ENCODE data around the gene SFXN5. TPM values are rescaled to one million over a fixed set of nuclear protein-coding genes. Genes with fewer than 3 reads are reported as not detected.

SFXN5 gene
- polyA plus RNA-seq, 3 donors, result 5.9 to 28.6 (median 9.5) TPM

DNA sequence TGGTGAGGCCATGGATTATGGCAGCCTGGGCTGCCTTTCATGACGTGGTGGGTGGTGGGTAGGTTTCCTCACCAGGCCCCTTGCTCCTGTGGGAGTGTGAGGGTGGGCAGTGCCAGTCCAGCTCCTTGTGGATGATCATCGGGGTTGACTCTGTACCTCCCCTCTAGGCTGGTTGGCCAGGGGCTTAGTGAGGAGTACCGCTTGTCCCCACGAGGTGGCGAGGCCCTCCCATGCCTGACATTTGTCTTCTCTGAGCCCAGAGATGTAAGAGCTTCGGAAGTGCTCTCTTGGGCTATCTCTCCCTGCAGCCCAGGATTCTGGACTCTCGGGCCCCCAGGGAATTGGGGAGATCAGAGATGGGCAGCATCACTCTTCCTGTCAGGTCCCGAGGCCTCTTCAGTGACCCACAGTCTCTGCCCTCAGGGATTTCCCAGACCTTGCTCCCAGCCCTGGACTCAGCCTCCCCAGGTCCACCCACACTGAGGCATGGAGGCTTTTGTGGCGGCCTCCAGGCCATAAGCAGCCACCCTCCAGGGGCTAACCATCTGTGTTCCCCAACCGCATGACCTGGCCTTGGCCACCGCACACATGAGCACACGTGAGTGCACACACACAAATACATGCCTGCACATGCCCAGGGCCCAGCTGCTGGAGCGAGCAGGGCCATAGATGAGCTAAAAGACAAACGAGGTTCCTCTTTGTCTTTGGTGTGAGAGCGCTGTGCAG, 177.8 kb downstream of the SFXN5 start:
- Mint-ChIP-seq H3K36me3 (peaks cover 7 to 11% of the 10 kb centered on the region in 2 donors), H3K27me3 (ENCODE audit: low read depth in 3 of 3) (peaks cover 49 to 54% (median 49%) of the 10 kb centered on the region in 3 donors), H3K4me1 (peaks cover 33% of the 10 kb centered on the region), H3K4me3 (no peak overlapping the region), H3K27ac (no peak overlapping the region), H3K9me3 (peaks cover 0 to 4% (median 2%) of the 10 kb centered on the region in 7 donors)
- intact Hi-C loops (cut with micrococcal nuclease), result loop anchor here (5.0 kb wide), 2 partner anchors 269 to 284 kb away; no protein-coding TSS in a partner anchor
- peak; percentile 54 for TF ChIP-seq CTCF (IDR thresholded peaks at IDR 0.05)
- Histone ChIP-seq H3K9me3 (replicated peaks in 1 of 2; ENCODE audit: control insufficient read depth in 1 of 2, insufficient read depth in 1 of 2, low read length in 2 of 2) (no peaks in the 10 kb centered on the region), H3K9ac (ENCODE audit: insufficient read depth, low read length, poor library complexity, severe bottlenecking) (no peak overlapping the region), H3K79me2 (ENCODE audit: insufficient read depth, low read length) (no peaks in the 10 kb centered on the region), H3K4me2 (replicated peaks; ENCODE audit: extremely low read depth, low read length, poor library complexity, severe bottlenecking) (no peak overlapping the region), H2AFZ (ENCODE audit: insufficient read depth, low read depth, low read length, poor library complexity, severe bottlenecking) (no peak overlapping the region), H3K36me3 (replicated peaks in 1 of 2; ENCODE audit: control insufficient read depth in 1 of 2, insufficient read depth in 2 of 2, low read length in 2 of 2) (no peaks in the 10 kb centered on the region), H3K4me1 (ENCODE audit: control insufficient read depth in 1 of 2, insufficient read depth in 2 of 2, low read length in 2 of 2) (peaks cover 14 to 20% of the 10 kb centered on the region in 2 donors), H3K4me3 (replicated peaks in 1 of 3; ENCODE audit: low read depth in 2 of 3, low read length in 3 of 3) (no peak overlapping the region), H3K27ac (ENCODE audit: low read depth in 1 of 2, low read length in 2 of 2) (no peak overlapping the region), H3K27me3 (ENCODE audit: control insufficient read depth in 2 of 2, insufficient read depth in 2 of 2, low read length in 2 of 2) (peaks cover 14 to 39% of the 10 kb centered on the region in 2 donors), H4K20me1 (ENCODE audit: insufficient read depth, low read length) (no peaks in the 10 kb centered on the region)
- WGBS (ENCODE audit: insufficient coverage), result 52% methylated on average over 12 of the region's 15 CpGs
- peak; percentile 16 to 36 (median 22) for DNase-seq

DNA sequence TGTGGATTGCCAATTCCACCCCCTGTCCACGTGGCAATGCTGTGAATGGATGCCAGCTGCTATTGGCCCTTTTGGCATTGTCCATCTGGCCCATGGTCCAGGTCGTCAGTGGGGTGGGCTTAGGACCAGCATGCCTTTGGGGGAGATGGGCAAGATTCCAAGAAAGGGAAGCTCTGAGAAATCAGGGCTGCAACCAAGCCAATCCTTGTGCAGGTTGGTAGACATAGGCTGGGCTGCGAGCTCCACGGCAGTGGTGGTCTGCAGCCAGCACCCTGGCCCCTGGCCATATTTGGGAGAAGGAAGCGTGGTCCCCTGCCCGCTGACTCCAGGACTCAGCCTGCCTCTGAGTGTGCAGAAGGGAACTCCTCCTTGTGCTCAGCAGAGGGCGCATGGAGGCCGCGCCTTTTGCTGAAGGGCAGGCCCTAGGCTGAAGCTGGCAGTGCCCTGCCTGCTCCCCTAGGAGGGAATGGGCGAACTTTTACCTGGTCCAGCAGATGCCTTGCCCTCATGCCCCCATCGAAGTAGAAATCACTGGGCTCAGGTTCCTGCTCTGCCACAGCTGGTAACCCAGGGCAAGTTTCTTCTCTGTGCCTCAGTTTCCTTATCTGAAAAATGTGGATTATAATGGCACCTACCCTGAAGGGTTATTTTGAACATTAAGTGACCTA, 178.9 kb downstream of the SFXN5 start:
- intact Hi-C loops (cut with micrococcal nuclease), result loop anchor here (5.0 kb wide), 2 partner anchors 270 to 285 kb away; no protein-coding TSS in a partner anchor
- H3K36me3 ChIP-seq (replicated peaks in 1 of 2; ENCODE audit: control insufficient read depth in 1 of 2, insufficient read depth in 2 of 2, low read length in 2 of 2), result no peaks in the 10 kb centered on the region
- Mint-ChIP-seq H3K27ac (peak overlapping the region in 1 of 7 donors; percentile 62), H3K4me1 (peaks cover 41% of the 10 kb centered on the region), H3K36me3 (peaks cover 7 to 11% of the 10 kb centered on the region in 2 donors), H3K9me3 (peaks cover 0 to 4% (median 2%) of the 10 kb centered on the region in 7 donors), H3K27me3 (ENCODE audit: low read depth in 3 of 3) (peaks cover 45 to 54% (median 47%) of the 10 kb centered on the region in 3 donors), H3K4me3 (no peak overlapping the region)
- H3K4me3 ChIP-seq (replicated peaks in 1 of 3; ENCODE audit: low read depth in 2 of 3, low read length in 3 of 3), result no peak overlapping the region
- no peaks in the 10 kb centered on the region for H4K20me1 ChIP-seq (ENCODE audit: insufficient read depth, low read length)
- H3K27me3 ChIP-seq (ENCODE audit: control insufficient read depth in 2 of 2, insufficient read depth in 2 of 2, low read length in 2 of 2), result peaks cover 14 to 38% of the 10 kb centered on the region in 2 donors
- H3K79me2 ChIP-seq (ENCODE audit: insufficient read depth, low read length), result no peaks in the 10 kb centered on the region
- peaks cover 21 to 30% of the 10 kb centered on the region in 2 donors for H3K4me1 ChIP-seq (ENCODE audit: control insufficient read depth in 1 of 2, insufficient read depth in 2 of 2, low read length in 2 of 2)
- peak; percentile 57 to 67 (median 58) for DNase-seq
- H3K27ac ChIP-seq (ENCODE audit: low read depth in 1 of 2, low read length in 2 of 2), result no peak overlapping the region
- WGBS (ENCODE audit: insufficient coverage), result 9% methylated on average over 11 of the region's 11 CpGs
- peak; percentile 67 for TF ChIP-seq CTCF (IDR thresholded peaks at IDR 0.05)
- H2AFZ ChIP-seq (ENCODE audit: insufficient read depth, low read depth, low read length, poor library complexity, severe bottlenecking), result no peak overlapping the region
- H3K9me3 ChIP-seq (replicated peaks in 1 of 2; ENCODE audit: control insufficient read depth in 1 of 2, insufficient read depth in 1 of 2, low read length in 2 of 2), result no peaks in the 10 kb centered on the region
- no peak overlapping the region for H3K9ac ChIP-seq (ENCODE audit: insufficient read depth, low read length, poor library complexity, severe bottlenecking)
- H3K4me2 ChIP-seq (replicated peaks; ENCODE audit: extremely low read depth, low read length, poor library complexity, severe bottlenecking), result no peak overlapping the region

Other genes with a start within 250 kb of the SFXN5 start
- gene EXOC6B, start 245.7 kb downstream of the SFXN5 start, polyA plus RNA-seq, result 1 to 10 TPM; 1.8 to 2.8 (median 2.1) TPM
- 10 to 100 TPM in 1 of 3 donors, 1 to 10 TPM in 2; 2.9 to 12.5 (median 7.6) TPM for gene SPR, start 184.3 kb downstream of the SFXN5 start, polyA plus RNA-seq
- not detected for gene EMX1, start 154.2 kb downstream of the SFXN5 start, polyA plus RNA-seq
- under 1 TPM; 0.57 to 0.93 (median 0.61) TPM for gene RAB11FIP5, start 41.2 kb upstream of the SFXN5 start, polyA plus RNA-seq
- not detected for gene NOTO, start 130.9 kb upstream of the SFXN5 start, polyA plus RNA-seq
- gene SMYD5, start 142.5 kb upstream of the SFXN5 start, polyA plus RNA-seq, result 1 to 10 TPM; 1.6 to 5.2 (median 1.7) TPM
- 10 to 100 TPM in 2 of 3 donors, 1 to 10 TPM in 1; 9.0 to 49.2 (median 33.3) TPM for gene PRADC1, start 161.5 kb upstream of the SFXN5 start, polyA plus RNA-seq
- 100 to 1,000 TPM in 2 of 3 donors, 10 to 100 TPM in 1; 56.8 to 151 (median 134) TPM for gene CCT7, start 162.6 kb upstream of the SFXN5 start, polyA plus RNA-seq
- 10 to 100 TPM in 1 of 3 donors, under 1 TPM in 2; 0.29 to 17.1 (median 0.52) TPM for gene FBXO41, start 212.8 kb upstream of the SFXN5 start, polyA plus RNA-seq
- under 1 TPM in 2 of 3 donors, not detected in 1; 0.12 to 0.15 TPM for gene EGR4, start 221.8 kb upstream of the SFXN5 start, polyA plus RNA-seq